ENCODE results near the gene U2AF2. TPM values are rescaled to one million over a fixed set of nuclear protein-coding genes. Genes with fewer than 3 reads are reported as not detected.

U2AF2 gene
- total and polyA plus RNA-seq, 9 of the 15 experiments (the other 6 are each of a cell fraction or from before 2014, with no cell fraction given), result 3.0 to 331 (median 157) TPM

- TF ChIP-seq CUX1 (CRISPR knock-in tag; IDR thresholded peaks at IDR 0.05), result no peak
- no peak for TF ChIP-seq ZNF133 (CRISPR knock-in tag; IDR thresholded peaks at IDR 0.05)
- no peak for TF ChIP-seq ZNF121 (CRISPR knock-in tag; conservative IDR thresholded peaks at IDR 0.05)
- TF ChIP-seq BRCA1 (IDR thresholded peaks at IDR 0.05), result no peak
- TF ChIP-seq BRCA1 (CRISPR knock-in tag; IDR thresholded peaks at IDR 0.05), result no peak
- no peak for TF ChIP-seq ZNF766 (CRISPR knock-in tag; conservative IDR thresholded peaks at IDR 0.05)
- no peak for TF ChIP-seq PRDM10 (IDR thresholded peaks at IDR 0.05; ENCODE audit: partially characterized antibody)
- TF ChIP-seq CREB3L1 (IDR thresholded peaks at IDR 0.05; ENCODE audit: borderline replicate concordance, low read depth), result no peak
- TF ChIP-seq MIER1 (IDR thresholded peaks at IDR 0.05; ENCODE audit: low read depth), result no peak
- no peak for TF ChIP-seq MXD1 (CRISPR knock-in tag; IDR thresholded peaks at IDR 0.05; ENCODE audit: borderline replicate concordance, poor library complexity, severe bottlenecking)
- TF ChIP-seq RB1 (IDR thresholded peaks at IDR 0.05; ENCODE audit: low read depth), result no peak
- TF ChIP-seq EWSR1 (IDR thresholded peaks at IDR 0.05; ENCODE audit: borderline replicate concordance, low read depth, partially characterized antibody), result no peak
- 0 out of 4 replicates have a peak, but pooled peaks of 1 of the 2 experiments have one; percentile 74 for TF ChIP-seq KDM4B (IDR thresholded peaks at IDR 0.05; ENCODE audit: borderline replicate concordance in 2 of 2, low read depth in 1 of 2)
- TF ChIP-seq TEAD4 (IDR thresholded peaks at IDR 0.05; ENCODE audit: low read length), result no peak
- TF ChIP-seq TEAD4 (CRISPR knock-in tag; IDR thresholded peaks at IDR 0.05; ENCODE audit: borderline replicate concordance), result no peak
- no peak for TF ChIP-seq RHOXF2B (CRISPR knock-in tag; conservative IDR thresholded peaks at IDR 0.05)
- TF ChIP-seq CAMTA2 (CRISPR knock-in tag; conservative IDR thresholded peaks at IDR 0.05), result peak; percentile 92; the same call in 1 of the 2 replicates
- TF ChIP-seq SRSF3 (IDR thresholded peaks at IDR 0.05; ENCODE audit: insufficient read depth, low read length), result no peak
These were observed 49.6 kb upstream of the U2AF2 start (continued) for GRCh38 chr19:55605207-55605636.

Measured in K562 (cell line).